ENCODE results near the gene SURF6. TPM values are rescaled to one million over a fixed set of nuclear protein-coding genes. Genes with fewer than 3 reads are reported as not detected.
"Not testable (repeated sequence)": the region's sequence is repeated elsewhere in the genome, so short reads cannot be mapped to it uniquely, and the experiment has no call there.

Gene SURF6
- polyA plus RNA-seq (2012; ENCODE audit: missing spikeins), result 8.5 TPM

GRCh38 chr9:133335924-133336811, at the start of gene SURF6:
SURF6 (minus strand) TSS chr9:133336188; CDS start chr9:133336132, 56 bp downstream.
- TF ChIP-seq POLR2A (IDR thresholded peaks at IDR 0.05; ENCODE audit: low read depth, low read length) (peak; percentile 87; the same call in 1 of the 2 replicates), POLR2AphosphoS5 (IDR thresholded peaks at IDR 0.05; ENCODE audit: low read depth, low read length) (peak; percentile 74), TAF1 (IDR thresholded peaks at IDR 0.05; ENCODE audit: borderline replicate concordance, low read depth, low read length) (0 out of 2 replicates have a peak, but pooled peaks have one; percentile 53)
- DNase-seq (ENCODE audit: insufficient read length) (peak; percentile 93), FAIRE-seq (peak; percentile 99)

- TF ChIP-seq POLR2A (IDR thresholded peaks at IDR 0.05; ENCODE audit: low read depth, low read length) (no peak), POLR2AphosphoS5 (IDR thresholded peaks at IDR 0.05; ENCODE audit: low read depth, low read length) (no peak), TAF1 (IDR thresholded peaks at IDR 0.05; ENCODE audit: borderline replicate concordance, low read depth, low read length) (no peak)
- DNase-seq (ENCODE audit: insufficient read length) (no peak), FAIRE-seq (no peak)
These were observed 49.5 kb upstream of the SURF6 start for GRCh38 chr9:133385452-133385851.

GRCh38 chr9:133384736-133385321, 48.8 kb upstream of the SURF6 start:
- FAIRE-seq, result no peak
- TF ChIP-seq TAF1 (IDR thresholded peaks at IDR 0.05; ENCODE audit: borderline replicate concordance, low read depth, low read length) (no peak), POLR2A (IDR thresholded peaks at IDR 0.05; ENCODE audit: low read depth, low read length) (no peak), POLR2AphosphoS5 (IDR thresholded peaks at IDR 0.05; ENCODE audit: low read depth, low read length) (no peak)
- no peak for DNase-seq (ENCODE audit: insufficient read length)

GRCh38 chr9:133383438-133383837, 47.5 kb upstream of the SURF6 start:
- FAIRE-seq (no peak), DNase-seq (ENCODE audit: insufficient read length) (no peak)
- TF ChIP-seq POLR2AphosphoS5 (IDR thresholded peaks at IDR 0.05; ENCODE audit: low read depth, low read length) (no peak), POLR2A (IDR thresholded peaks at IDR 0.05; ENCODE audit: low read depth, low read length) (no peak), TAF1 (IDR thresholded peaks at IDR 0.05; ENCODE audit: borderline replicate concordance, low read depth, low read length) (no peak)

GRCh38 chr9:133382507-133383141, 46.6 kb upstream of the SURF6 start:
- TF ChIP-seq POLR2AphosphoS5 (IDR thresholded peaks at IDR 0.05; ENCODE audit: low read depth, low read length), result no peak
- TF ChIP-seq TAF1 (IDR thresholded peaks at IDR 0.05; ENCODE audit: borderline replicate concordance, low read depth, low read length), result no peak
- no peak for TF ChIP-seq POLR2A (IDR thresholded peaks at IDR 0.05; ENCODE audit: low read depth, low read length)
- no peak for FAIRE-seq

GRCh38 chr9:133380734-133381133, 44.7 kb upstream of the SURF6 start:
- no peak for FAIRE-seq
- no peak for TF ChIP-seq TAF1 (IDR thresholded peaks at IDR 0.05; ENCODE audit: borderline replicate concordance, low read depth, low read length)
- no peak for TF ChIP-seq POLR2A (IDR thresholded peaks at IDR 0.05; ENCODE audit: low read depth, low read length)
- no peak for TF ChIP-seq POLR2AphosphoS5 (IDR thresholded peaks at IDR 0.05; ENCODE audit: low read depth, low read length)

More at GRCh38 chr9:133382507-133383141, 46.6 kb upstream of the SURF6 start:
- DNase-seq (ENCODE audit: insufficient read length), result no peak

GRCh38 chr9:133379153-133380086, 43.4 kb upstream of the SURF6 start:
- FAIRE-seq, result no peak
- TF ChIP-seq TAF1 (IDR thresholded peaks at IDR 0.05; ENCODE audit: borderline replicate concordance, low read depth, low read length), result no peak
- DNase-seq (ENCODE audit: insufficient read length), result no peak

More at GRCh38 chr9:133380734-133381133, 44.7 kb upstream of the SURF6 start:
- no peak for DNase-seq (ENCODE audit: insufficient read length)

- FAIRE-seq, result no peak
- TF ChIP-seq TAF1 (IDR thresholded peaks at IDR 0.05; ENCODE audit: borderline replicate concordance, low read depth, low read length), result no peak
- no peak for TF ChIP-seq POLR2A (IDR thresholded peaks at IDR 0.05; ENCODE audit: low read depth, low read length)
- TF ChIP-seq POLR2AphosphoS5 (IDR thresholded peaks at IDR 0.05; ENCODE audit: low read depth, low read length), result no peak
- DNase-seq (ENCODE audit: insufficient read length), result no peak
These were observed 42.5 kb upstream of the SURF6 start for GRCh38 chr9:133378408-133378962.

- no peak for TF ChIP-seq TAF1 (IDR thresholded peaks at IDR 0.05; ENCODE audit: borderline replicate concordance, low read depth, low read length)
- no peak for TF ChIP-seq POLR2AphosphoS5 (IDR thresholded peaks at IDR 0.05; ENCODE audit: low read depth, low read length)
- no peak for TF ChIP-seq POLR2A (IDR thresholded peaks at IDR 0.05; ENCODE audit: low read depth, low read length)
- DNase-seq (ENCODE audit: insufficient read length) (no peak), FAIRE-seq (no peak)
These were observed 41.8 kb upstream of the SURF6 start for GRCh38 chr9:133377721-133378216.

- DNase-seq (ENCODE audit: insufficient read length); FAIRE-seq: not testable (repeated sequence)
These were observed 41.3 kb upstream of the SURF6 start for GRCh38 chr9:133377280-133377679.

Measured in GM12892 (cell line).